Measurements from ENCODE around the gene GCH1.

GCH1 gene

GRCh38 chr14:54867011-54867410, 35.6 kb downstream of the GCH1 start:
- DNase-seq (ENCODE audit: low read depth, low spot score), result no peak

GRCh38 chr14:54866588-54866987, 36.0 kb downstream of the GCH1 start:
- no peak for DNase-seq (ENCODE audit: low read depth, low spot score)

GRCh38 chr14:54864526-54864925, 38.1 kb downstream of the GCH1 start:
- DNase-seq (ENCODE audit: low read depth, low spot score), result no peak

GRCh38 chr14:54857830-54858269, 44.8 kb downstream of the GCH1 start:
- no peak for DNase-seq (ENCODE audit: low read depth, low spot score)

GRCh38 chr14:54856152-54856551, 46.5 kb downstream of the GCH1 start:
- DNase-seq (ENCODE audit: low read depth, low spot score), result no peak

- no peak for DNase-seq (ENCODE audit: low read depth, low spot score)
Observed at GRCh38 chr14:54854181-54854580, 48.4 kb downstream of the GCH1 start.

GRCh38 chr14:54853339-54853738, 49.3 kb downstream of the GCH1 start:
- no peak for DNase-seq (ENCODE audit: low read depth, low spot score)

GRCh38 chr14:54852215-54852614, 50.4 kb downstream of the GCH1 start:
- DNase-seq (ENCODE audit: low read depth, low spot score), result no peak

GRCh38 chr14:54848910-54849309, 53.7 kb downstream of the GCH1 start:
- no peak for DNase-seq (ENCODE audit: low read depth, low spot score)

- DNase-seq (ENCODE audit: low read depth, low spot score), result no peak
Observed at GRCh38 chr14:54845641-54846040, 57.0 kb downstream of the GCH1 start.

- no peak for DNase-seq (ENCODE audit: low read depth, low spot score)
Observed at GRCh38 chr14:54844479-54844878, 58.1 kb downstream of the GCH1 start.

GRCh38 chr14:54840798-54841197, 61.8 kb downstream of the GCH1 start:
- DNase-seq (ENCODE audit: low read depth, low spot score), result no peak

- no peak for DNase-seq (ENCODE audit: low read depth, low spot score)
Observed at GRCh38 chr14:54840336-54840735, 62.3 kb downstream of the GCH1 start.

GRCh38 chr14:54839701-54840119, 62.9 kb downstream of the GCH1 start:
- DNase-seq (ENCODE audit: low read depth, low spot score), result no peak

- DNase-seq (ENCODE audit: low read depth, low spot score), result no peak
Observed at GRCh38 chr14:54838931-54839512, 63.6 kb downstream of the GCH1 start.

- no peak for DNase-seq (ENCODE audit: low read depth, low spot score)
Observed at GRCh38 chr14:54837508-54838149, 65.0 kb downstream of the GCH1 start.

- DNase-seq (ENCODE audit: low read depth, low spot score), result no peak
Observed at GRCh38 chr14:54836231-54836630, 66.4 kb downstream of the GCH1 start.

- no peak for DNase-seq (ENCODE audit: low read depth, low spot score)
Observed at GRCh38 chr14:54834727-54835126, 67.9 kb downstream of the GCH1 start.

- no peak for DNase-seq (ENCODE audit: low read depth, low spot score)
Observed at GRCh38 chr14:54834081-54834480, 68.5 kb downstream of the GCH1 start.

- no peak for DNase-seq (ENCODE audit: low read depth, low spot score)
Observed at GRCh38 chr14:54830650-54831049, 72.0 kb downstream of the GCH1 start.

- DNase-seq (ENCODE audit: low read depth, low spot score), result no peak
Observed at GRCh38 chr14:54829486-54830224, 73.0 kb downstream of the GCH1 start.

- DNase-seq (ENCODE audit: low read depth, low spot score), result no peak
Observed at GRCh38 chr14:54828037-54828436, 74.6 kb downstream of the GCH1 start.
